Tibial nerve (tissue), 4 donors: Measurements from ENCODE around the gene CTDSP2.

Source experiments
- CTCF ChIP-seq, 5 experiments: fragments of 200-600 bp in 3 of 5; fragments of 450-650 bp in 2 of 5; sonication (generic) in 3 of 5; IDR thresholded peaks; one replicate each; pipeline ENCODE4 v1.5.1; 2016 to 2019; ENCODE audit warnings: antibody characterized with exemption in 5 of 5, mild to moderate bottlenecking in 3 of 5, moderate library complexity in 2 of 5
- EP300 ChIP-seq, 2 donors: sonication (generic); formaldehyde crosslinking; IDR thresholded peaks; one replicate each; pipeline ENCODE4 v1.6.1; 2017; ENCODE audit warnings: antibody characterized with exemption in 2 of 2, mild to moderate bottlenecking in 1 of 2
- POLR2A ChIP-seq, 2 donors: fragments of 450-650 bp; IDR thresholded peaks; one replicate each; pipeline ENCODE4 v1.6.1; 2017; ENCODE audit warnings: antibody characterized with exemption in 2 of 2, mild to moderate bottlenecking in 2 of 2, moderate library complexity in 2 of 2

- no peak for TF ChIP-seq CTCF (IDR thresholded peaks at IDR 0.05)
- TF ChIP-seq POLR2A (IDR thresholded peaks at IDR 0.05) = no peak
- TF ChIP-seq EP300 (IDR thresholded peaks at IDR 0.05) = no peak
These were observed 8.4 kb upstream of the CTDSP2 start for GRCh38 chr12:57854965-57855364.
